ENCODE measurements around the gene SCRG1. TPM values are rescaled to one million over a fixed set of nuclear protein-coding genes. Genes with fewer than 3 reads are reported as not detected.

Gene SCRG1
- total RNA-seq, 3 donors from 2014 or later (not counting 1 experiment from before 2014, with no cell fraction given), result not detected

DNA sequence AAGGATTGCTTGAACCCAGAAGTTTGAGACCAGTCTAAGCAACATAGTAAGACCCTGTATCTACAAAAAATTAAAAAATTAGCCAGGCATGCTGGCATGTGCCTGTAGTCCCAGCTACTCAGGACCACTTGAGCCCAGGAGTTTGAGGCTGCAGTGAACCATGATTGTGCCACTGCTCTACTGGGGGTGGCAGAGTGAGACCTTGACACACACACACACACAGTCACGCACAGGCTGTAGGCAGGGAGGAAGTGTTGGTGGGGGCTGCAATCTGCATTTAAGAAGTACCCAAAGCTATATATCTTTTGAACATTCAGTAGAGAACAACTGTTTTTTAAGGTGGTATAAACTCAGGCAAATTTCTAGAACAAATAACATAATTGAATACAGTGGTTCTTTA lies 7.2 kb downstream of the SCRG1 start:
- Histone ChIP-seq H3K4me1 (ENCODE audit: control insufficient read depth, insufficient read depth, low read length) (no peaks in the 10 kb centered on the region), H3K36me3 (ENCODE audit: control insufficient read depth, insufficient read depth, low read length) (no peaks in the 10 kb centered on the region), H3K27ac (ENCODE audit: low read length) (no peak overlapping the region), H3K4me3 (ENCODE audit: low read length) (no peak overlapping the region), H3K27me3 (ENCODE audit: control insufficient read depth, insufficient read depth, low read length) (no peaks in the 10 kb centered on the region), H3K9me3 (ENCODE audit: control insufficient read depth, insufficient read depth, low read length) (no peaks in the 10 kb centered on the region)
- Mint-ChIP-seq H3K36me3 (no peaks in the 10 kb centered on the region), H3K27me3 (ENCODE audit: low read depth in 2 of 2) (no peaks in the 10 kb centered on the region), H3K4me3 (no peak overlapping the region), H3K27ac (no peak overlapping the region), H3K4me1 (no peaks in the 10 kb centered on the region), H3K9me3 (no peaks in the 10 kb centered on the region)
- WGBS (ENCODE audit: insufficient coverage), result no CpG with 5 or more reads among the region's 1 CpG
- no peak for ATAC-seq
- TF ChIP-seq, protein P1, sequence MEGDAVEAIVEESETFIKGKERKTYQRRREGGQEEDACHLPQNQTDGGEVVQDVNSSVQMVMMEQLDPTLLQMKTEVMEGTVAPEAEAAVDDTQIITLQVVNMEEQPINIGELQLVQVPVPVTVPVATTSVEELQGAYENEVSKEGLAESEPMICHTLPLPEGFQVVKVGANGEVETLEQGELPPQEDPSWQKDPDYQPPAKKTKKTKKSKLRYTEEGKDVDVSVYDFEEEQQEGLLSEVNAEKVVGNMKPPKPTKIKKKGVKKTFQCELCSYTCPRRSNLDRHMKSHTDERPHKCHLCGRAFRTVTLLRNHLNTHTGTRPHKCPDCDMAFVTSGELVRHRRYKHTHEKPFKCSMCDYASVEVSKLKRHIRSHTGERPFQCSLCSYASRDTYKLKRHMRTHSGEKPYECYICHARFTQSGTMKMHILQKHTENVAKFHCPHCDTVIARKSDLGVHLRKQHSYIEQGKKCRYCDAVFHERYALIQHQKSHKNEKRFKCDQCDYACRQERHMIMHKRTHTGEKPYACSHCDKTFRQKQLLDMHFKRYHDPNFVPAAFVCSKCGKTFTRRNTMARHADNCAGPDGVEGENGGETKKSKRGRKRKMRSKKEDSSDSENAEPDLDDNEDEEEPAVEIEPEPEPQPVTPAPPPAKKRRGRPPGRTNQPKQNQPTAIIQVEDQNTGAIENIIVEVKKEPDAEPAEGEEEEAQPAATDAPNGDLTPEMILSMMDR (IDR thresholded peaks at IDR 0.05), result no peak
- DNase-seq, result no peak
- intact Hi-C loops (cut with micrococcal nuclease), result no loop called here

DNA sequence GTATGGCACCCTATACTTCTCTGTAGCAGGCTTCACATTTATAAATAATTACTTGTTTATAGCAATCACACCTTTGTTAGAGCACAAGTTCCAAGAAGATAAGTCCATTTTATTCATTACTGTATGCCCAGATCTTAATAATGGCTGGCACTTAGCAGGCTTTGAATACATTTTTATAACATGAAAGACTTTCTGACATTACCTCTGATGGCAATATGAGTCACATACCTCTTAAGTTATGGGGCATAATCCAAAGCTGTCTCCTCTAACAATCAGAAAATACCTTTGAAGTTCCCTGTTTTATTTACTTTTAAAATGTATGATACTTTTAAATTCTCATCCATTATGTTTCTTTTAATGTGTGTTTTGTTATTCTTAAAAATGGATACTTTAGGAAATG lies 12.2 kb downstream of the SCRG1 start:
- H3K9me3 Mint-ChIP-seq, result no peaks in the 10 kb centered on the region
- H3K9me3 ChIP-seq (ENCODE audit: control insufficient read depth, insufficient read depth, low read length), result no peaks in the 10 kb centered on the region
- intact Hi-C loops (cut with micrococcal nuclease), result no loop called here
- H3K4me1 ChIP-seq (ENCODE audit: control insufficient read depth, insufficient read depth, low read length), result no peaks in the 10 kb centered on the region
- no peak overlapping the region for H3K4me3 Mint-ChIP-seq
- no peaks in the 10 kb centered on the region for H3K27me3 ChIP-seq (ENCODE audit: control insufficient read depth, insufficient read depth, low read length)
- TF ChIP-seq, protein P1 (IDR thresholded peaks at IDR 0.05), result no peak
- H3K27me3 Mint-ChIP-seq (ENCODE audit: low read depth in 2 of 2), result no peaks in the 10 kb centered on the region
- H3K36me3 ChIP-seq (ENCODE audit: control insufficient read depth, insufficient read depth, low read length), result no peaks in the 10 kb centered on the region
- no peak for ATAC-seq
- no peak overlapping the region for H3K27ac ChIP-seq (ENCODE audit: low read length)
- no peaks in the 10 kb centered on the region for H3K4me1 Mint-ChIP-seq
- no peak overlapping the region for H3K4me3 ChIP-seq (ENCODE audit: low read length)
- no peak overlapping the region for H3K27ac Mint-ChIP-seq
- no peaks in the 10 kb centered on the region for H3K36me3 Mint-ChIP-seq
- no peak for DNase-seq

DNA sequence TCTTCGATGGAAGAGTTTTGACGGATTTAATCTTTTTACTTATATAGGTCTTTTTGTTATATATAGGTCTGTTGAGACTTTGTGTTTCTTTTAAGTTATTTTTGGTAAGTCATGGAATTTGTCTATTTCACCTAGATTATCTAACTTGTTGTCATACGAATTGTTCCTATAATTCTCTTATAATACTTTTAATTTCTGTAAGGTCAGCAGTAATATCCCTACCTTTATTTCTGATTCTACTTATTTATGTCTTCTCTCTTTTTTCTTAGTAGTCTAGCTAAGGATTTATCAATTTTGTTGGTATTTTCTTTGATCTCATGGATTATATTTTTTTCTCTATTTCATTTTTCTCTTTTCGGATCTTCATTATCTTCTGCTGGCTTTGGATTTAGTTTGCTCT lies 16.6 kb downstream of the SCRG1 start:
- Mint-ChIP-seq H3K36me3 (no peaks in the 10 kb centered on the region), H3K9me3 (no peaks in the 10 kb centered on the region), H3K4me1 (no peaks in the 10 kb centered on the region), H3K4me3 (no peak overlapping the region), H3K27me3 (ENCODE audit: low read depth in 2 of 2) (no peaks in the 10 kb centered on the region), H3K27ac (no peak overlapping the region)
- no peaks in the 10 kb centered on the region for H3K9me3 ChIP-seq (ENCODE audit: control insufficient read depth, insufficient read depth, low read length)
- TF ChIP-seq, protein P1 (IDR thresholded peaks at IDR 0.05), result no peak
- H3K27me3 ChIP-seq (ENCODE audit: control insufficient read depth, insufficient read depth, low read length), result no peaks in the 10 kb centered on the region
- no peak overlapping the region for H3K4me3 ChIP-seq (ENCODE audit: low read length)
- intact Hi-C loops (cut with micrococcal nuclease), result no loop called here
- no peak overlapping the region for H3K27ac ChIP-seq (ENCODE audit: low read length)
- ATAC-seq, result no peak
- no CpG with 5 or more reads among the region's 4 CpGs for WGBS (ENCODE audit: insufficient coverage)
- no peak for DNase-seq
- H3K36me3 ChIP-seq (ENCODE audit: control insufficient read depth, insufficient read depth, low read length), result no peaks in the 10 kb centered on the region
- no peaks in the 10 kb centered on the region for H3K4me1 ChIP-seq (ENCODE audit: control insufficient read depth, insufficient read depth, low read length)

DNA sequence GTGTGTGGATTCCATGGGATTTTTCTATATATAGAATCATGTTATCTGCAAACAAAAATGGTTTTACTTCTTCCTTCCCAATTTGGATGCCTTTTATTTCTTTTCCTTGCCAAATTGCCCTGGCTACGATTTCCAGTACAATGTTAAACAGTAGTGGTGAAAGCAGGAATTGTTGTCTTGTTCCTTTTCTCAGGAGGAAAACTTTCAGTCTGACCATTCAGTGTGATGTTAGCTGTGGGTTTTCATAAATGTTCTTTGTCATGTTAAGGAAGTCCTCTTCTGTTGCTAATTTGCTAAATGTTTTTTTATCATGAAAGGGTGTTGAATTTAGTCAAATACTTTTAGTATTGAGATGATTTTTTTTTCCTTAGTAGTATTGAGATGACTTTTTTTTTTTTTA lies 17.3 kb downstream of the SCRG1 start:
- Histone ChIP-seq H3K4me3 (ENCODE audit: low read length) (no peak overlapping the region), H3K36me3 (ENCODE audit: control insufficient read depth, insufficient read depth, low read length) (no peaks in the 10 kb centered on the region), H3K4me1 (ENCODE audit: control insufficient read depth, insufficient read depth, low read length) (no peaks in the 10 kb centered on the region), H3K27ac (ENCODE audit: low read length) (no peak overlapping the region), H3K27me3 (ENCODE audit: control insufficient read depth, insufficient read depth, low read length) (no peaks in the 10 kb centered on the region), H3K9me3 (ENCODE audit: control insufficient read depth, insufficient read depth, low read length) (no peaks in the 10 kb centered on the region)
- no peak overlapping the region for H3K4me3 Mint-ChIP-seq
- no peaks in the 10 kb centered on the region for H3K9me3 Mint-ChIP-seq
- H3K4me1 Mint-ChIP-seq, result no peaks in the 10 kb centered on the region
- 71% methylated on average over 1 of the region's 1 CpG for WGBS (ENCODE audit: insufficient coverage)
- DNase-seq (no peak), ATAC-seq (no peak)
- no peaks in the 10 kb centered on the region for H3K27me3 Mint-ChIP-seq (ENCODE audit: low read depth in 2 of 2)
- no peaks in the 10 kb centered on the region for H3K36me3 Mint-ChIP-seq
- H3K27ac Mint-ChIP-seq, result no peak overlapping the region
- TF ChIP-seq, protein P1 (IDR thresholded peaks at IDR 0.05), result no peak
- intact Hi-C loops (cut with micrococcal nuclease), result no loop called here
